ENCODE results near the gene ALDH3A1. TPM values are rescaled to one million over a fixed set of nuclear protein-coding genes. Genes with fewer than 3 reads are reported as not detected.

ALDH3A1 gene
- total RNA-seq, 2 experiments from 2014 or later: 0.38 to 0.92 TPM

GRCh38 chr17:19752216-19753050 is 4.3 kb upstream of the ALDH3A1 start:
- DNase-seq: no peak
- peaks cover 17% of the 10 kb centered on the region for H3K4me1 Mint-ChIP-seq (ENCODE audit: low read depth)
- no peaks in the 10 kb centered on the region for H3K9me3 Mint-ChIP-seq
- intact Hi-C loops (cut with micrococcal nuclease): no loop called here
- no peak for ATAC-seq
- H3K4me3 Mint-ChIP-seq: no peak overlapping the region
- TF ChIP-seq CTCF (IDR thresholded peaks at IDR 0.05): no peak
- CTCF ChIA-PET: interaction anchor here (1.7 to 5.8 kb wide), 2 partner anchors 8 to 14 kb away, joined by 9 to 36 read pairs; no protein-coding TSS in a partner anchor
- POLR2A ChIA-PET: no interaction called here
- no peak overlapping the region for H3K27ac Mint-ChIP-seq
- peaks cover 15% of the 10 kb centered on the region for H3K27me3 Mint-ChIP-seq
- H3K36me3 Mint-ChIP-seq (ENCODE audit: low read depth): no peaks in the 10 kb centered on the region

- H3K36me3 Mint-ChIP-seq (ENCODE audit: low read depth): no peaks in the 10 kb centered on the region
- no peak overlapping the region for H3K4me3 Mint-ChIP-seq
- ChIA-PET POLR2A (no interaction called here), CTCF (interaction anchor here (1.2 kb wide), 1 partner anchor 15 kb away, joined by 3 read pairs; no protein-coding TSS in a partner anchor)
- peaks cover 12% of the 10 kb centered on the region for H3K27me3 Mint-ChIP-seq
- no peak overlapping the region for H3K27ac Mint-ChIP-seq
- H3K9me3 Mint-ChIP-seq: no peaks in the 10 kb centered on the region
- intact Hi-C loops (cut with micrococcal nuclease): no loop called here
- ATAC-seq: no peak
- no peak for TF ChIP-seq CTCF (IDR thresholded peaks at IDR 0.05)
- DNase-seq: no peak
- H3K4me1 Mint-ChIP-seq (ENCODE audit: low read depth): peaks cover 11% of the 10 kb centered on the region
Measured at GRCh38 chr17:19750835-19751234, 2.7 kb upstream of the ALDH3A1 start.

- ChIA-PET POLR2A (no interaction called here), CTCF (interaction anchor here (1.2 to 1.9 kb wide), 2 partner anchors 16 kb away, joined by 3 to 6 read pairs; no protein-coding TSS in a partner anchor)
- intact Hi-C loops (cut with micrococcal nuclease): no loop called here
- Mint-ChIP-seq H3K27me3 (peaks cover 10% of the 10 kb centered on the region), H3K27ac (no peak overlapping the region), H3K36me3 (ENCODE audit: low read depth) (no peaks in the 10 kb centered on the region), H3K4me3 (no peak overlapping the region), H3K4me1 (ENCODE audit: low read depth) (peaks cover 7% of the 10 kb centered on the region), H3K9me3 (no peaks in the 10 kb centered on the region)
- DNase-seq (no peak), ATAC-seq (no peak)
- no peak for TF ChIP-seq CTCF (IDR thresholded peaks at IDR 0.05)
Measured at GRCh38 chr17:19750020-19750572, 2.0 kb upstream of the ALDH3A1 start.

- TF ChIP-seq CTCF (IDR thresholded peaks at IDR 0.05): no peak
- CTCF ChIA-PET: interaction anchor here (1.9 kb wide), 1 partner anchor 18 kb away, joined by 6 read pairs; no protein-coding TSS in a partner anchor
- H3K36me3 Mint-ChIP-seq (ENCODE audit: low read depth): no peaks in the 10 kb centered on the region
- H3K27me3 Mint-ChIP-seq: peaks cover 8% of the 10 kb centered on the region
- no peak overlapping the region for H3K4me3 Mint-ChIP-seq
- intact Hi-C loops (cut with micrococcal nuclease): loop anchor here (5.0 kb wide), 1 partner anchor 111 kb away; no protein-coding TSS in a partner anchor
- POLR2A ChIA-PET: no interaction called here
- DNase-seq (no peak), ATAC-seq (no peak)
- H3K4me1 Mint-ChIP-seq (ENCODE audit: low read depth): peaks cover 2% of the 10 kb centered on the region
- no peak overlapping the region for H3K27ac Mint-ChIP-seq
- H3K9me3 Mint-ChIP-seq: no peaks in the 10 kb centered on the region
Measured at GRCh38 chr17:19748807-19749193, 702 bp upstream of the ALDH3A1 start.
